ENCODE measurements around the gene SGF29. TPM values are rescaled to one million over a fixed set of nuclear protein-coding genes. Genes with fewer than 3 reads are reported as not detected.
"Not testable (repeated sequence)": the region's sequence is repeated elsewhere in the genome, so short reads cannot be mapped to it uniquely, and the experiment has no call there.

Gene SGF29
- polyA plus RNA-seq (ENCODE audit: insufficient read length in 4 of 4): 10 to 100 TPM; 21.5 to 24.0 (median 22.5) TPM

DNA sequence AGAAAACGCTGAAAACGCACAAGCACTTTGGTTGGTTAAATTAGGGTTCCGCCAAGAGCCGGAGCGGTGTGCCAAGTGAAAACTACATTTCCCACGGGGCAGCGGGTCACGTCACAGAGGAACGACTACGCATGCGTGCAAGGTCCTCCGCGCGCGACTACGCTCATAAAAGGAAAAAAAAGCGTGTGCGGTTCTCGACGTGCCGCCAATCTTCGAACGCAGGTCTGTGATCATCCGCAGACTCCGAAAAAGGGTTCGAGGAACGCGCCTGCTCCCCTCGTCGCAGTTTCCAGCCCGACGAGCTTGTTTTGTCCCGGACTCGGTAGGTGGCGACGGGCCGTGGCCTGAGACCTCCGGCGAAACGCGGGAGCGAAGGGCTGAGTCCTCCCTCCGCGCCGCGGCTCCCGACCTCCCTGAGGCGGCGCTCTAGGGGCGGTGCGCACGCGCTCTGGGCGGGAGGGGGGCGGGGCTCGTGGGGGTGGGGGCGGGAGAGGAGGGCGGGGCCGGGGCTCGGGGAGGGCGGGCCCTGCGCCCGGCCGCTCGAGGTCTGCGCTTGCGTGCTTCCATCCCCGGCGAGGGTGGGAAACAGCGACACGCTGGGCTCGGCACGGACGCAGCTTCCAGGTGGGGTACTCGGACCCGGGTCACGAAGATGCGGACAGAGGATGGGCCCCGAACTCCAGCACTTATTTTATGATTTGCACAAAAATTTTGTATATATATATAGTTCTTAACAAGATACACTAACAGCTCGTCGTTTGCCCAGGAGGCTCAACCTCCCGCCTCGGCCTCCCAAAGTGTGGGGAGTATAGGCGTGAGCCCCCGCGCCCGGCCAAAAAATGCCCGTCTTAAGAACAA is at the start of gene SGF29:
Gene SGF29 (plus strand): TSS at position 145 of the 858 bp plus-strand sequence. CDS start 27,150 bp downstream, outside the sequence.
- DNase-seq (ENCODE audit: low read depth in 4 of 4, low spot score in 3 of 4): peak; percentile 88 to 97 (median 92)

GRCh38 chr16:28504707-28505404 is 48.9 kb upstream of the SGF29 start:
- no peak for DNase-seq (ENCODE audit: low read depth in 4 of 4, low spot score in 3 of 4)

DNA sequence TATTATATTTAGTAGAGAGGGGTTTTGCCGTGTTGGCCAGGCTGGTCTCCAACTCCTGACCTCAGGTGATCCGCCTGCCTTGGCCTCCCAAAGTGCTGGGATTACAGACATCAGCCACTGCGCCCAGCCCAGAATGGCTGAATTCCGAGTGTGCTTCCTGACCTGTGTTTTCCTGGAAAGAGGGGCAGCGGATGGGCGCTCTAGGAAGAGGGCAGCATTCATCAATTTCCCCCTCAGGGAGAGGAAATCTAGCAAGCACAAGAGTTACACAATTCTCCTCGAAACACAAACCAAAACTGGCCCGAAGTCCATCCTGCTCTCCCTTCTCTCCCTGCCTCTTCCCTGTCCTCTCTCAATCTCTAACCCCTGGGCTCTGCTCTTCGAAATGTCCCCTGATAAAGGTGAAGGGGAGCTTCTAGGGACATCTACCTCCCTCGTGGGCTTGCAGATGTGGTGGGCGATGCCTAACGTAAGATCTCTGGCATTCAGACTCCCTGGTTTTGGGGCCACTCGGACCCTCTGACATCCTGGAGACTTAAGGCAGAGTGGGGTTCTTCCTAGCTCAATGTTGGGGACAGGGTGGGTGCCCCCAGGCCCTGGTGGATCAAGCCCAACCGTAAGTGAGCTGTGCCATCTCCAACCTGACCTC is 48.1 kb upstream of the SGF29 start:
- no peak for DNase-seq (ENCODE audit: low read depth in 4 of 4, low spot score in 3 of 4)

GRCh38 chr16:28511031-28511430 is 42.7 kb upstream of the SGF29 start:
- DNase-seq (ENCODE audit: low read depth in 4 of 4, low spot score in 3 of 4): no peak

DNA sequence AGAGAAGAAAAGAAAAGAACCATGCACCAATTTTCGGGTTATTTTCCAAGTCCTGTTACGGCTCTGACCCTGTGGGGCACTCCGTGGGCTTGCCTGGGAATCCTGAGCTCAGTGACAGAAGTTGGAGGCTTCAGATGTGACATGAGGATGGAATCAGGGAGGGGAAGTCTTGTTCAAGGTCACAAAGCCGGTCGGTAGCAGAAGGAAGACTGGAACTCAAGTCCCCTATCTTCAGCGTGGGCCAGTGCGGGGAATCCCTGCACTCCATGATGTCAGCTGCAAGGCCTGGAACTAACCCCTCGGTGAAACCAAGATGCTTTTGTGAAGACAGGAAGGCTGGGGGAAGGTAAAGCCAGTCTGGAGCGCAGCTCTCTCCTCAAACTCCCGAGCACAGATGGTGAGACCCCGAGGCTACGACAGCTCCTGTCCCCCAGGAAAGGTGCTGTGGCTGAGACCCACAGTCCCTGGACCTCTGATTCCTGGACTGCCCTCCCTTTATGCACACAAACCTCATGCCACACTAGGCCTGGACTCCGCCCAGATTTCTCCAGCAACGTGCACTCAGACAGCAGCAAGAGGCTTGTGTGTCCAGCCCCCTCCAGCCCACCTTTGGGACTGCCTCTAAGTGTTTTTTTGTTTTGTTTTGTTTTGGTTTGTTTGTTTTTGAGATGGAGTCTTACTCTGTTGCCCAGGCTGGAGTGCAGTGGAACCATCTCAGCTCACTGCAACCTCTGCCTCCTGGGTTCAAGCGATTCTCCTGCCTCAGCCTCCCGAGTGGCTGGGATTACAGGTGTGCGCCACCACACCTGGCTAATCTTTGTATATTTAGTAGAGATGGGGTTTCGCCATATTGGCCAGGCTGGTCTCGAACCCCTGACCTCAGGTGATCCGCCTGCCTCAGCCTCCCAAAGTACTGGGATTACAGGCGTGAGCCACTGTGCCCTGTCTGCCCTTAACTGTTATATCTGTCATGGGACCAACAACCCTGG is 41.6 kb upstream of the SGF29 start:
- no peak for DNase-seq (ENCODE audit: low read depth in 4 of 4, low spot score in 3 of 4)

- DNase-seq (ENCODE audit: low read depth in 4 of 4, low spot score in 3 of 4): no peak
These were observed 40.1 kb upstream of the SGF29 start for GRCh38 chr16:28513484-28514181.

- DNase-seq (ENCODE audit: low read depth in 4 of 4, low spot score in 3 of 4): no peak
These were observed 39.5 kb upstream of the SGF29 start for GRCh38 chr16:28514246-28514645.

DNA sequence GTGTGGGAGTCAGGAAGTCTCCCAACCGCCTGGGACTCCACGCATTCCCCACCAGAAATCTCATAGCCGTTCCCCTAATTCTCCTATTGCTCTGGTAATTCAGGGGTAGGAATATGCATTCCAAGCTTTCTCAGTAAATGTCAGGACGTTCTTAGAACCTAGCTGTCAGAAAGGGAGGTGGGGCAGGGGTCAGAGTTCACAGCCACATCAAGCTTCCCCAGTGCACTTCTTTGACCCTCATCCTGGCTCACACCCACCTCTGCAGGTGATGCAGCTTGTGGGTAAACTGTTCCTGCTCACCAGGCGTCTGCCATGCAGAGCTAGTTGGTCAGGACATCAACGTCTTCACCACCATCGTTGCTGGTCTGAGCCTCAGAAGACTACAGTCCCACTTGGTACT is 33.0 kb upstream of the SGF29 start:
- DNase-seq (ENCODE audit: low read depth in 4 of 4, low spot score in 3 of 4): no peak

DNA sequence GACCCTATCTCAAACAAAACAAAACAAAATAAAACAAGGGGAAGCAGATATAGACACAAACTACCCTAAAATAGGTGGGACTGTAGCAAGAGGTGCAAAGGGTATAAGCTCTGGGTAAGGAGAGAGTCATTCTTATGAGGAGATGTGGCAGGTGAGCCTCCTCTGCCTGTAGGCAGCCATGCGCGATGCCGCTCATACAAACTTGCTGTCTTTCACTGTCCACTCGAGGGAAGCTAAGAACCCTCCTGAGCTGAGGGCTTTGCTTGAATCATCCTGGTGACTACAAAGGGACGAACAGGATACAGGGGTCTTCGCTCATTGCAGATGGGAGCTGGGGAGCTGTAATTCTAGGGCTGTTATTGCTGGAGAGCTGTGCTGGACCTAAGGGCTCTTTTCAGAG is 32.3 kb upstream of the SGF29 start:
- no peak for DNase-seq (ENCODE audit: low read depth in 4 of 4, low spot score in 3 of 4)

GRCh38 chr16:28522792-28523191 is 30.9 kb upstream of the SGF29 start:
- no peak for DNase-seq (ENCODE audit: low read depth in 4 of 4, low spot score in 3 of 4)

- no peak for DNase-seq (ENCODE audit: low read depth in 4 of 4, low spot score in 3 of 4)
These were observed 29.0 kb upstream of the SGF29 start for GRCh38 chr16:28524681-28525171.

- DNase-seq (ENCODE audit: low read depth in 4 of 4, low spot score in 3 of 4): no peak
These were observed 27.3 kb upstream of the SGF29 start for GRCh38 chr16:28526201-28527099.

- DNase-seq (ENCODE audit: low read depth in 4 of 4, low spot score in 3 of 4): not testable (repeated sequence)
These were observed 26.5 kb upstream of the SGF29 start for GRCh38 chr16:28527100-28527785.

- no peak for DNase-seq (ENCODE audit: low read depth in 4 of 4, low spot score in 3 of 4)
These were observed 25.7 kb upstream of the SGF29 start for GRCh38 chr16:28527985-28528384.

DNA sequence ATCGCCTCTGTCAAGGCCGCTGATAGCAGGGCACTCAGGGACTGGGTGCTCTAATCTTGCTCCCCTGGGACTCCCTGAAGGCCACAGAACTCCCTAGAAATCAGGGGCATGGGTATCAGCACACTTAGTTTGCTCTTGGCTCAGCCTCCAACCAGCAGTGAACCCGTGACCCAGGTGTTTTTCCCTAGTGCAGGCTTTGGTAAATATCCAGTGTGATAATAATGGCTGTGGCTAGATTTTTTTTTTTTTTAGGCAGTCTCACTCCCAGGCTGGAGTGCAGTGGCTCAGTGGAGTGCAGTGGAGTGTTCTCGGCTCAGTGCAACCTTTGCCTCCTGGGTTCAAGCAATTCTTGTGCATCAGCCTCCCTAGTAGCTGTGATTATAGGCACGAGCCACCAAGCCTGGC is 25.3 kb upstream of the SGF29 start:
- DNase-seq (ENCODE audit: low read depth in 4 of 4, low spot score in 3 of 4): no peak

- DNase-seq (ENCODE audit: low read depth in 4 of 4, low spot score in 3 of 4): no peak
These were observed 24.6 kb upstream of the SGF29 start for GRCh38 chr16:28529124-28529523.
